ENCODE data around the gene ZNF91. TPM values are rescaled to one million over a fixed set of nuclear protein-coding genes. Genes with fewer than 3 reads are reported as not detected.

ZNF91 gene
- total RNA-seq, 3 donors from 2014 or later: 106 to 201 (median 149) TPM

Other genes starting within 250 kb of the ZNF91 start
- gene ZNF724, start 145.1 kb downstream of the ZNF91 start, total RNA-seq: 1 to 10 TPM; 2.0 to 5.6 (median 3.5) TPM

Data from breast epithelium (tissue), 3 donors.